Panc1 (cell line): Measurements from ENCODE around the gene HK3.

Experiments used
- CTCF ChIP-seq: fragments of 450-650 bp; IDR thresholded peaks from 2 replicates; pipeline ENCODE4 v1.5.1; 2017; ENCODE audit warnings: mild to moderate bottlenecking
- POLR2AphosphoS5 ChIP-seq: IDR thresholded peaks from 2 replicates; pipeline ENCODE4 v1.6.1; 2012; ENCODE audit warnings: mild to moderate bottlenecking, low read depth, low read length, moderate library complexity
- REST ChIP-seq, 2 experiments: IDR thresholded peaks; 2 replicates each; pipeline ENCODE4 v1.6.1; 2011 to 2012; ENCODE audit warnings: low read depth in 2 of 2, control low read depth in 1 of 2, low read length in 1 of 2, mild to moderate bottlenecking in 1 of 2, moderate library complexity in 1 of 2; ENCODE audit not compliant: insufficient read depth in 1 of 2
- SIN3A ChIP-seq: IDR thresholded peaks from 2 replicates; pipeline ENCODE4 v1.6.1; 2012; ENCODE audit warnings: low read depth, mild to moderate bottlenecking, low read length, moderate library complexity, borderline replicate concordance; ENCODE audit not compliant: insufficient read depth
- TCF7L2 ChIP-seq: IDR thresholded peaks from 2 replicates; pipeline ENCODE4 v1.6.1; 2011; ENCODE audit warnings: mild to moderate bottlenecking, low read depth, low read length, inconsistent platforms

- TF ChIP-seq CTCF (no peak), POLR2AphosphoS5 (no peak), SIN3A (no peak), TCF7L2 (no peak), REST (IDR thresholded peaks at IDR 0.05; ENCODE audit: insufficient read depth in 1 of 2, low read depth in 2 of 2, low read length in 1 of 2) (no peak)
Measured at GRCh38 chr5:176947847-176948246, 48.7 kb upstream of the HK3 start.
